GM18508 (cell line): ENCODE measurements around the gene BCAS3.

Source experiments
- ATAC-seq: cut with Tn5 transposase; IDR thresholded peaks from one replicate; pipeline ENCODE4 v1.9.1; 2021; ENCODE audit warnings: moderate number of reproducible peaks; ENCODE audit not compliant: insufficient read depth, unreplicated experiment

Gene BCAS3

GRCh38 chr17:61382796-61383688 is 705.4 kb downstream of the BCAS3 start:
- ATAC-seq = no peak

GRCh38 chr17:61383689-61384201 is 706.1 kb downstream of the BCAS3 start:
- ATAC-seq = no peak

- no peak for ATAC-seq
Observed at GRCh38 chr17:61384354-61384691, 706.7 kb downstream of the BCAS3 start.

- no peak for ATAC-seq
Observed at GRCh38 chr17:61384692-61385576, 707.3 kb downstream of the BCAS3 start.

GRCh38 chr17:61385577-61386236 is 708.1 kb downstream of the BCAS3 start:
- ATAC-seq = no peak

GRCh38 chr17:61386251-61386650 is 708.6 kb downstream of the BCAS3 start:
- ATAC-seq = no peak

- no peak for ATAC-seq
Observed at GRCh38 chr17:61387011-61387410, 709.4 kb downstream of the BCAS3 start.

- ATAC-seq = no peak
Observed at GRCh38 chr17:61387511-61388305, 710.1 kb downstream of the BCAS3 start.

- no peak for ATAC-seq
Observed at GRCh38 chr17:61388561-61389356, 711.1 kb downstream of the BCAS3 start.

- ATAC-seq = no peak
Observed at GRCh38 chr17:61389670-61390478, 712.2 kb downstream of the BCAS3 start.

- ATAC-seq = no peak
Observed at GRCh38 chr17:61390479-61390791, 712.8 kb downstream of the BCAS3 start.

GRCh38 chr17:61391595-61392291 is 714.1 kb downstream of the BCAS3 start:
- ATAC-seq = no peak

GRCh38 chr17:61392679-61393078 is 715.0 kb downstream of the BCAS3 start:
- ATAC-seq = no peak

- ATAC-seq = no peak
Observed at GRCh38 chr17:61393550-61393903, 715.9 kb downstream of the BCAS3 start.

- ATAC-seq = no peak
Observed at GRCh38 chr17:61393904-61394629, 716.4 kb downstream of the BCAS3 start.

GRCh38 chr17:61394630-61395408 is 717.2 kb downstream of the BCAS3 start:
- ATAC-seq = no peak
